Fibroblast of gingiva (primary cell): Measurements from ENCODE around the gene CP.
"Not testable (repeated sequence)": the region's sequence is repeated elsewhere in the genome, so short reads cannot be mapped to it uniquely, and the experiment has no call there.

Experiments
- DNase-seq: peaks from one replicate; pipeline ENCODE4 v3.0.0-alpha.2; 2011; ENCODE audit warnings: low read depth

The CP gene

DNA sequence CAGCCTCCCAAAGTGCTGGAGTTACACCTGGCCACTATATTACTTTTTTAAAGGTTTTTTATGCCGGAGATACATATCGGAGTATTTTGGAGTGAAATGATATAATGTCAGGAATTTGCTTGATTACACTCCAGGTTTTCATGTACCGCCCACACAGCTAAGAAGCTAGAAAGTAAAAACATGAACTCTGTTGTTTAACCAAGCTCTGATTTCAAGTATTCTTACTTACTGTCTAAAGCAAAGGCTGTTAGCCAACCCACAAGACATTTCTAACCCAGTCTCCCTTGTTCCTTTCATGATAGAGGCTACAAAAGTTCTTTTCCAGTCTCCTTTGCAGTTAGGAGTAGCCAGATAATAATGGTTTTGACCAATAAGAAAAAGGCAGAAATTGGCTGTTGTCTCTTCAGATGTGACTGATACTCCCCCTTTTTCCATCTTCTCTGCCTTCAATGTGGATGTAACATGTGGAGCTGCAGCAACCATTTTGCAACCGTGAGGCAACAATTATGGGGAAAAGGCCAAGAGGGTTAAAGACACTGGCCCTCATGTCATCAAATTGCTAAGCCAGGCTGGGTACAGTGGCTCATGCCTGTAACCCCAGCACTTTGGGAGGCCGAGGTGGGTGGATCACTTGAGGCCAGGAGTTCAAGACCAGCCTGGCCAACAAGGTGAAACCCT is 6.1 kb upstream of the CP start:
- no peak for DNase-seq

DNA sequence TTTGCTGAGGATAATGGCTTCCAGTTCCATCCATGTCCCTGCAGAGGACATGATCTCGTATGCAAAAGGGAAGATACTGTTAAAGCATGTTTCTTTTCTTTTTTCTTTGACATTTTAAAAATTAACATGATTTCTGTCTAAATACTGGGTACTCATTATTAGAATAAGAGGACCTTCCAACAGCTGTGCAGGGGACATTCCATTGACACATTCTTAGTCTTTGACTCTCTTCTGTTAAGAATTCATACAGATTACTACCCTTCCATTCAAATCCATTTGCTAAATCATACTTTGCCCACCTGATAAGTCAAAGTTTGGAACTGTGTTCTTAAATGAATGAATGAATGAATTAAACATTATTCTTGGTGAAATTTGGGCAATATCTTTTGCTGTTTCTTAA is 5.1 kb upstream of the CP start:
- no peak for DNase-seq

DNA sequence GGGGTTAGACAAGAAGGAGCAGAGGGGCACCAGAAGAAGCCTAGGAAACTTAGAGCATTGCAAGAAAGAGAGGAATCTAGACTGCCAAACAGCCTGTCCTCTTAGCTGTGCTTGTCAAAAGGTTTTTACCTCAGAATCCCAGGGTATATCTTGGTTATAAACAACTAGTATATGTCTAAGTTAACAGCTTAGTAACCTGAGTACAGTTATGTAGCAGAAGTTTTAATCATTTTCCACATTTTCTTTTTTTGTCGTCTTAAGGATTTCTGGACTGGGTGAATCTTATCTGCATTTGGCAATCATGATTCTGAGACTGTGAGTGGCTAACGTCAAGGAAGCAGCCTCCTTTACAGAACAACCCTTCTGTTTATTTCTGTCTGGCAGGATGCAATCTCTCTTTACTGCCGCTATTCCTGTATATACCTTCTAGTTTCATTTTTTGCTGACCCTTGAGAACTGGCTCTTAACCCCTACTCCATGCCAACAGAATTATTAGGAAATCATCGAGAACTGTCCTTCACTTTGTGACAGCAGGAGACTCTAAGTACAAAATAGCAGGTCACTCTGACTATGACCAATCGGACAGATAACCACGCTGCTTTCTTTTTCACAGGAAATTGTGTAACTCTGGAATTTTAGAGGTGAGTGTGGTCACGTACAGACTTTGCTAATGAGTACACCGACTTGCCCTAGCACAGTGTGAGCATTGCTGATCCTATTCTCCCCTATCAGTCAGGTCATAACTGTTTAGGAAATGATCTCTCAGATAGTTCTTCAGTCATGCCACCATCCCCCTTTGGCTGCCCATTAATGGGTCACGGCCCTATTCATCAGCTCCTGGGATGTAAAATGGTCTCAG is 3.3 kb upstream of the CP start:
- peak; percentile 57 for DNase-seq

DNA sequence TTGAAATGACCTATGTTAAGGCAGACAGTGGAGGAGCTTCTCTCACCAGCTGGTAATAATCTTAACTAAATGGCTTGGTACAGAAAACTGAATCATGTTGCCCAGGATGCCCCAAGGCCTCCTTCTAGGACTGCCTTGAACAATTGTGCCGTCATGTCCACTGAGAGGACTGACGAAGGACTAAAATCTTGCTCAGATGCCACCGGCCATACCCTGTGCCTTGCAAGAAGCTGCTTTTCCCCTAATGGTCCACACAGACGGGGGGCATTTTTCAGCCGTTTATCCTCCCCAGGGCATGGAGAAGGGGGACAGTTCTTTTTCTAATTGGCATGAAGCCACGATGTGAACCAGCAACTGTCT is 1.8 kb upstream of the CP start:
- no peak for DNase-seq

DNA sequence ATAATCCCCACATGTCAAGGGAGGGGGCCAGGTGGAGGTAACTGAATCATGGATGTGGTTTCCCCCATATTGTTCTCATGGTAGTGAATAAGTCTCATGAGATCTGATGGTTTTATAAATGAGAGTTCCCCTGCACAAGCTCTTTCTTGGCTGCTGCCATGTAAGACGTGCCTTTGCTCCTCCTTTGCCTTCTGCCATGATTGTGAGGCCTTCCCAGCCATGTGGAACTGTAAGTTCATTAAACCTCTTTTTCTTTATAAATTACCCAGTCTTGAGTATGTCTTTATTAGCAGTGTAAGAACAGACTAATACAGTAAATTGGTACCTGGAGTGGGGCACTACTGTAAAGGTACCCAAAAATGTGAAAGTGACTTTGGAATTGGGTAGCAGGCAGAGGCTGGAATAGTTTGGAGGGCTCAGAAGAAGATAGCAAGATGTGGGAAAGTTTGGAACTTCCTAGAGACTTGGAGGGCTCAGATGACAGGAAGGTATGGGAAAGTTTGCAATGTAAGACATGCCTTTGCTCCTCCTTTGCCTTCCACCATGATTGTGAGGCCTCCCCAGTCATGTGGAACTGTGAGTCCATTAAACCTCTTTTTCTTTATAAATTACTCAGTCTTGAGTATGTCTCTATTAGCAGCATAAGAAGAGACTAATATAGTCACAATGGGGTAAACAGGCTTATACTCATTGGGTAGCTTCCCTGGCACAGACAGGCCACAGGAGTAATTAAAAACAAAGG is 2.1 kb downstream of the CP start:
- not testable (repeated sequence) for DNase-seq

DNA sequence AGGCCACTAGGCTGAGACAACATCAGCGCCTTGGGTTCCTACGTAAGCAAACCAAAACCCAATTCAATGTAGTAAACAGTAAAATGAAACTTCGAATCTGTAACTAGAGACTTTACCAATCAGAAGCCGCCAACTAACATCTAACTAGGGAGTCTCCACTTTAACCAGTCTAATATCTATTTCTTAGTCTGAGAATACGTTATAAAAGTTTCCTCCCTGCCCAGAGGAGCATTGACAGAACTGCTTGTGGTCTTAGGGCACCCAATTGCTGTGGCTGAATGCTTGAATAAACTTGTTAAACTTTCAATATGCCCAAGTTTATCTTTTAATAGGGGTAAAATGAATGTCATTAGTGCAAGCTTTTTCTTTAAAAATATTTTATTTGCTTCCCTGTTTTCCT is 4.3 kb downstream of the CP start:
- DNase-seq: no peak

DNA sequence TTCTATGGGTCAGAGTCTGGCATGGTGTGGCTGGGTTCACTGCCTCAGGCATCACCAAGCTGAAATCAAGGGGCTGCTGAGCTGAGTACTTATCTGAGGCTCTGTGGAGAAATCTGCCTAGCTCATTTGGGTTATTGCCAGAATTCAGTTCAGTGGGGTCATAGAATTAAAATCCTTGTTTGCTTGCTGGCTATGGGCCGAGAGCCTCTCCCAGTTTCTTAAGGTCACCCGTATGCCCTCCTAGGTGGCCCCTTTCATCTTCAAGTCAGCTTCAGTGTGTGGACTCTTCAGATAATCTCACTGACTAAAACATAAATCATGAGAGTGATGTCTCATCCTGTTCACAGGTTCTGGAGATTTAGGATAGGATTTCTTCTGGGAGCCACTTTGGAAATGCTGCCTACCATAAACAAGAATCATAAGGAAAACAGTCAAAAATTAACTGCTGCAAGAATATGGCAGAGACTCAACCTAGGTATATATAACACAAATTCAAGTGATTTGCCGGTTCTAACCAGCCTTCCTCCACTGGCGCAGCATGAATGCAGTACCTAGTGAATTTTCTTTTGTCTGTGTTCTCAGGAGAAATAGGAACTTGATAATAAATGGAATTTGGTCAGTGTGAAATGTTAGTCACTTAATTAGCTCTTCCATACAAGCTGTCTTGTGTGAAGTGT is 5.3 kb downstream of the CP start:
- no peak for DNase-seq

DNA sequence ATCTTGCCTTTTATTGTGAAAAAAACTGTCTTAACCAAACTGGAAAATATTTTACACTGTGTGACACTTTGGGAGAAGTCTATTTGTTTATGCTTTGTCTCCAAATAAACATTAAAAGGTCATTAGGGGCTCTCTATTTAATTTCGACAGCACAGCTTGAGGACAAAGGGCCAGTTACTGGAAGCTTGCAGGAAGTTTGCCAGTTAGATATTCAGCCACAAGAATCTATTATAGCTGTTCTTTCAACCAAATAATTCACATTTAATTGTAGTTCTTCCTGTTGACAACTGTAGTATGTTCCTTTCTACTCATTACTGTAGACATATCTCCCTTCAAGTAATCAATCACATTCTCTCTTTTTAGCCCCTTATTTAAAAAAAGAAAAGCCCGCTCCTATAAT is 6.1 kb downstream of the CP start:
- DNase-seq: peak; percentile 82

DNA sequence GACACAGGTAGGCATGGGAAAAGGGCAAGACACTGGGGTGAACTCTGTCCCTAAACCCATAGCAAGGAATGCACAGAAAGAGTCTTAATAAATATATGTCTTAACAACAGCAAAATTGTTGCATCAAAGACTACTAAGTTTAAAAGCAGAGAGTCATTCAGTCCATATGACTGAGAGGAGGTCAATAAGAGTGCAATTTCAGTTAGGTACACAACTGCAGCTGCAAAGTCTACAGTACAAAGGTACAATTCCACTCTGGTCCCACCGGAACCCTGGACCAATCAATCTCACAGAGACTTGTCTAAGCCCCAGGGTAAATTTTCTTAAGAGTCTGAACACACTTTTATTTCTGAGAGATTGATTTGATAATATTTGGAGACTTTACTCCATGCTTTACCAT is 6.9 kb downstream of the CP start:
- DNase-seq: no peak

DNA sequence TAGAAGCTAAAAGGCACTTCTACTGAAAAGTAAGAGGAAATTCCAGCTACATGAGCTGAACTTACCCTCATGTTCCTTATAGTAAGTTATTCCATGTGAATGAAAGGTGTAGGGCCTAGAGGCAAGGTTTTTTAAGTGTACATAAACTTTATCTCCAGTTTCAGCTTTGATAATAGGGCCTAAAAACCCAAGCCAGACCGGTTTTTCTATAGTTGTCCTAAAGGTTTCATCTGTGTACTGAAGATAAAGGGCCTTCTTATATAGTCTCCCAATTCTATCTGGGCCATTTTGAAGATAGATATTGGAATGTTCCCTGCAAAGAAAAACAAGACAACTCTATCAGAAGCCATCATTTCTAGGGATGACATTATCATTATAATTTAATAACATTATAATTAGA is 9.2 kb downstream of the CP start:
- no peak for DNase-seq

DNA sequence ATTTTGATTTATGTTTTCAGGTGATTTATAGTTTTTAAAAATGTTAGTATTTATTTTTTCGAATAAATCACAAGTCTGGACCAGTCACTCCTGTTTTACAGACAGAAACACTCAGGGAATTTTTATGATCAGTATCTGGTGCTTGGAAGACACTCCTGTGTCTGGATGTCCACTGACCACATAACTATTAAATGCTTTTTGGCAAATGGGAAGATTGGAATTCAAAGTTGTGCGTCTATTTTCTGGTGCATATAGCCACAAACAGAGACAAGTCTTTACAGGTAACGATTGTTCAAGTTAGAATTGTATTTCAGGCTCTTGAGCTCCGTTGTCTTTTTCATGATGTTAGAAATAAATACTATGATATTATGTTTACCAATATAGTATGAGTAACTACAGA is 12.2 kb downstream of the CP start:
- DNase-seq: no peak

DNA sequence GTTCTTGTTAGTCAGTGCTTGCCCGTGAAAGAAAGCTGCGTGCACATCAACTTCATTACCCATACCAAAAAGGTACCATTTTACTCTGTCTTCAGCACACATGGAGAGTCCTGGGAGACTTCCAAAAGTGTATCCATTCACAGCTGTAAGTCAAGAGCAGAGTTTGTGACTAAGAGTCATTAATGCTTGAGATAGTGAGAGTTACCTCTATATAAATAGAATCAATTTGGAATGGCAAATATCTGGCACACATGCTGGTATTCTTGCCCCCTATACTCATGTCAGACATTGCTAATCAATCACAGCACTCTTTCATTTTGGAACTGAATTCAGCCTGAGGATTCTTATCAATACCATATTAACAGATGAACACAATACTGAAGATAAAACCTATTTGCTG is 14.2 kb downstream of the CP start:
- no peak for DNase-seq

DNA sequence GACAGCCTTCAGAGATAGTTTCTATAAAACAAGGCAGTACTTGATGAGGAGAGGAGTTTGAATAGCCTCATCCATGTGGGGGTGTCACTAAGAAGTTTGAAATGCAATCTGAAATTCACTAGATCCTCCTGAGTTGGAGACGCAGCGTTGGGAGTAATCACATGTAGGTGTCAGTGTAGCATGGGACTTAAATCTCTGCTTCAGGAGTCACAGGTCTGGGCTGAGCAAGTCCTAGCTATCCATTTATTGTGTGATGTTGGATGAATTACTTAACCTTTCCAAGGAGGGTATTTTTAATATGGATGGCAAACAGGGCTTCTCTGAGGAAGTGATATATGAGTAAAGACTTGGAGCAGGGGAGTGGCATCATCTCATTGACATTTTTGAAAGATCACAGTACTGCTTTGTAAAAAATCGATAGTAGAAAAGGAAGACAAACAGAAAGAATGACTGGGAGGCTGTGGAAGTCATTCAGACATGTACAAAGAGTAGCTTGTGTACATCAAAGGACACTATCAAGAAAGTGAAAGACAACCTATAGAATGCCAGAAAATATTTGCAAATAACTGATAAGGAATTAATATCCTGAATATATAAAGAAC is 17.1 kb downstream of the CP start:
- DNase-seq: no peak

DNA sequence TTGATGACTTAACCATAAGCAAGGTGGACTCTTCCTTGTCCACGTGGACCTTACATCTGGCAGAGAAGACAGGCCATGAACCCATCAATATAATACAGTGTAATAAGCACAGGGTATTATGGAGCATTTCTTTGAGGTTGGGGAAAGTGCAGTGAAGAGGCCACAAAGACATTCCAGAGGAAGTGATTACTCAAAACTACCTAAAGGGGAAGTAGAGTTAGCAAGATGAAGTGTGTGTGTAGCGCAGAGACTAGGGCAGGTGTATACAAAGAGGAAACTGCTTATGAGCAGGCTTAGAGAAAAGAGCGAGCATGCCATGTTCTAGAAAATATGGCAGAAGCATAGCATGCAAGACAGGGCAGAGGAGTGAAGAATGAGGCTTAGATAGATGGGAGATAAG is 17.9 kb downstream of the CP start:
- no peak for DNase-seq

DNA sequence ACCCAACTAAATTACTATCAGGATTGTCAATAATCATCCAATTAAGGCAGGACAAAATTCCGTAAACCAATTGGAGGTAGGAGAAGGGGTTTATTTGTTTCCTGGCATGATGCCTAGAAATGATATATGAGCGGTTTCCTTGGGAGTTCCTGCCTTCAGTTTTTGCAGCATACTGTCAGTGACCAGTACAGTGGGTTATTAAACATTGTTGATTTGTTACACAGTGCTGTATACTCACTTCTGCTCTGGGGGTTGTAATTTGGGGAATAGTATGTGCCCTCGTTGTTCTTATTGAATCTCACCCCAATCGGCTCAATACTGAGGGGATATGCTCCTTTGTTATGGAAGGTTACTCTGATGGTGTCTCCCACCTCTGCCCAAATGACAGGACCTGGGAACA is 22.2 kb downstream of the CP start:
- no peak for DNase-seq

DNA sequence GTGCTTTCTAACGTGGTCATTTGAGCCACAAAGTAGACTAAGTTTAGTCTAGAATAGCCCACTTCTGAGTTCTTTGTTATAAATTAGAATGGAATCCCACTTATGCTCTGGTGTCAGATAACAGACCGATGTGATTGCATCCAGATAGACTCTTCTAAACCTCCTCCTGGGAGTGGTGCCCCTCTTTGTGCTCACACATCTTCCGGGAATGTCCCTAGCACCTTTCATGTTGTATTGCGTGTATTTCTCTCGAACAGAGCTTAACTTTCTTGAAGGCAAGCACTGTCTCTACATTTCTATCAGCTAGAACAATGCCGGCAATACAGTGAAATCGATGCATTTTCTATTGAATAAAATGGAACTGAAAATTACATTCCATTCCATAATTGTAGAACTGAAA is 23.0 kb downstream of the CP start:
- no peak for DNase-seq

DNA sequence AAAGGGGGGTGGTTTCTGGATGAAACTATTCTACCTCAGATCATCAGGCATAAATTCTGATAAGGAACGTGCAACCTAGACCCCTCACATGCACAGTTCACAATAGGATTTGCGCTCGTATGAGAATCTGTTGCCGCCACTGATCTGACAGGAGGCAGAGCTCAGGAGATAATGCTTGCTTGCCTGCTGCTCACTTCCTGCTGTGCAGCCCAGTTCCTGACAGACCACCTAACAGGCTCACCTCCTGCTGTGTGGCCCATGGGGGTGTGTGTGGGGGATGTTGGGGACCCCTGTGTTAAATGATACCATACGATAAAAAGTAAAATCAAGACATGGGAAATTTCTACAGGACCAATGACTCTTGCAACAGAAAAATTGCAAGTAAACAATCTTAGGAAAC is 24.0 kb downstream of the CP start:
- DNase-seq: no peak

DNA sequence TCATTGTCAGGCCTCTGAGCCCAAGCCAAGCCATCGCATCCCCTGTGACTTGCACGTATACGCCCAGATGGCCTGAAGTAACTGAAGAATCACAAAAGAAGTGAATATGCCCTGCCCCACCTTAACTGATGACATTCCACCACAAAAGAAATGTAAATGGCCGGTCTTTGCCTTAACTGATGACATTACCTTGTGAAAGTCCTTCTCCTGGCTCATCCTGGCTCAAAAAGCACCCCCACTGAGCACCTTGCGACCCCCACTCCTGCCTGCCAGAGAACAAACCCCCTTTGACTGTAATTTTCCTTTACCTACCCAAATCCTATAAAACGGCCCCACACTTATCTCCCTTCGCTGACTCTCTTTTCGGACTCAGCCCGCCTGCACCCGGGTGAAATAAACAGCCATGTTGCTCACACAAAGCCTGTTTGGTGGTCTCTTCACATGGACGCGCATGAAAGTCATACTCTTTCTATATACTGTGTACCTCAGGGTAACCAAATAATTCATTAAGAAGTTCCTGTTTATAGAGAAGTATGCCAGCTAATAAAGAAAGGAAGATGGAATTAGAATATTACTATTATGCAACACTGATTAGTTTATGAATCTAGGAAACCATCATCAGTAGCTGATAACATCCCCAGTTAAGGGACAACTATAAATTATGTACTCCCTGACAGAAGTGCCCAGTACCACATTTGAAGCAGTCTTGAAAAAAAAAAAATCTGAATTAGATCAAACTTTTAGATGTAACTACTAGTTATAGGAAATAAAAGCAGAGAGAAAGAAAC is 24.6 kb downstream of the CP start:
- not testable (repeated sequence) for DNase-seq

DNA sequence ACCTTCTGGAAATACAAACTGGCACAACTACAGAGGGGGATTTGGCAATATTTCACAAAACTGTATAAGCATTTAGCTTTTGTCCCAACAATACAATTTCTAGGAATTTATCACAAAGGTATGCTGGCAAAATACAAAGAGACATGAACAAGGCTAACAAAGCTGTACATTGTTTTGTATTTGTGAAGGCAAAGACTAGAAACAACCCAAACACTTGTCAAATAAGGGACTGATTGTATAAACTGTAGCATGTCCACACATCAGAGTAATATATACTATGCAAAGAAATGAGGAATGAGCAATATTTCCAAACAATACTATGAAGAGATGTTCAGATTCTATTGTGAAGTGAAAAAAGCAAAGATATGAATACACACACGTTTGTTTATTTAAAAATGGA is 26.4 kb downstream of the CP start:
- DNase-seq: no peak

DNA sequence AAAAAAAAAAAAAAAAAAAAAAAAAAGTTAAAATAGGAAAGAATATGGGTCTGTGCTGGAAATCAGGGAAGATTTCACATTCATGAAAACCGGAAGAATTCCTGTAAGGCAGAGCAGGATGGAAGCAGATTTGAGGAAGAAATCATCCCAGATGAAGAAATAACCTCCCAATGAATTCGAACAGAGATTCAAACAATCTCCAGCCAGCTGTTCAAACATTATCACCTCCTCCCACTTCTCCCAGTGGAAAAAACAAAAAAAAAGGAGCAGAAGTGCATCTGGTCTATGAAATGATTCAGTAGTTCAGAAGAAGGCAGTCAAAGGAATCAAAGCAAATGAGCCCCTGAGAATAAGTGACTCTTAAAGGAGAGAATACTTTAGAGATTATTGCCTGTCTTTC is 33.1 kb downstream of the CP start:
- no peak for DNase-seq

DNA sequence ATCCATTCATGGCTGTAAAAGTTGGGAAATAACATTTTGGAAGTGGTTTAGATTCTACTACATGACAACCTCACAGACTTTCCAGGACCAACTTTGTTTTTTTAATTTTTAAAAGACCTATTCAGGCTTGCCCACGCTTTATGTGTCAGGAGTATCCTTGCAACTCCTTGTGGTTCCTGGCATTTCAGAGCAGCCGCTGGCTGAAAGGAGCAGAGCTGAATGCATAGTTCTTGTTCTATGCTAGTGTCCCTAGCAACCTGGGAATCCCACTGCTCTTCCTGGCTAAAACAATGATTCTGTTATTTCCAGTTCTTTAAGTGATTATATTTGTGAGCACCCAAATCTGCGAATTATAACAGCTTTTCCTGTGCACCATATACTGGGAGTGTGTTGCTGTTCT is 34.9 kb downstream of the CP start:
- DNase-seq: no peak
